Brain microvascular endothelial cell (primary cell): ENCODE measurements around the gene PPM1A.

ENCODE experiments used
- DNase-seq: peaks from one replicate; pipeline ENCODE4 v3.0.0-alpha.2; 2020
- H3K27ac ChIP-seq: fragments of 250-450 bp; sonication (Bioruptor Pico); 2 replicates; pipeline ENCODE4 v1.5.1; 2020; ENCODE audit warnings: mild to moderate bottlenecking, moderate library complexity
- H3K27me3 ChIP-seq: fragments of 250-450 bp; sonication (Bioruptor Pico); replicated peaks from 2 replicates; pipeline ENCODE4 v1.5.1; 2020; ENCODE audit warnings: mild to moderate bottlenecking
- H3K36me3 ChIP-seq: fragments of 250-450 bp; sonication (Bioruptor Pico); replicated peaks from 2 replicates; pipeline ENCODE4 v1.5.1; 2020; ENCODE audit warnings: mild to moderate bottlenecking
- H3K4me3 ChIP-seq: 2 replicates; pipeline ENCODE4 v1.5.1; 2011; ENCODE audit warnings: low read depth, mild to moderate bottlenecking, control low read depth, low read length, moderate library complexity
- CTCF ChIP-seq: IDR thresholded peaks from 2 replicates; pipeline ENCODE4 v1.5.1; 2011; ENCODE audit warnings: low read depth, mild to moderate bottlenecking, moderate library complexity, low read length, control low read depth, inconsistent platforms; ENCODE audit errors: missing control alignments
- in situ Hi-C: cut with HindIII; loops from 2 replicates; pipeline ENCODE4 v1.10.0; 2017; ENCODE audit warnings: low sequenced_read_pairs, low pct_ligation_motif_present

The PPM1A gene

GRCh38 chr14:60303745-60304144 lies 54.7 kb downstream of the PPM1A start:
- Histone ChIP-seq H3K36me3 (no peaks in the 10 kb centered on the region), H3K27ac (no peak overlapping the region), H3K4me3 (no peak overlapping the region), H3K27me3 (no peaks in the 10 kb centered on the region)
- DNase-seq = no peak
- TF ChIP-seq CTCF = no peak
- in situ Hi-C loops = no loop called here

- Histone ChIP-seq H3K27me3 (no peaks in the 10 kb centered on the region), H3K36me3 (no peaks in the 10 kb centered on the region), H3K27ac (no peak overlapping the region), H3K4me3 (no peak overlapping the region)
- no peak for DNase-seq
- TF ChIP-seq CTCF = no peak
- in situ Hi-C loops = no loop called here
Measured at GRCh38 chr14:60304509-60304908, 55.5 kb downstream of the PPM1A start.

- no peaks in the 10 kb centered on the region for H3K36me3 ChIP-seq
Measured at GRCh38 chr14:60309867-60310552, 61.0 kb downstream of the PPM1A start.

GRCh38 chr14:60311417-60311816 lies 62.4 kb downstream of the PPM1A start:
- Histone ChIP-seq H3K27ac (no peak overlapping the region), H3K4me3 (no peak overlapping the region), H3K36me3 (no peaks in the 10 kb centered on the region), H3K27me3 (no peaks in the 10 kb centered on the region)
- in situ Hi-C loops = no loop called here
- DNase-seq = peak; percentile 86
- no peak for TF ChIP-seq CTCF

More at GRCh38 chr14:60309867-60310552, 61.0 kb downstream of the PPM1A start:
- H3K27me3 ChIP-seq = no peaks in the 10 kb centered on the region
- H3K27ac ChIP-seq = no peak overlapping the region
- in situ Hi-C loops = no loop called here
- H3K4me3 ChIP-seq = no peak overlapping the region
- no peak for DNase-seq
- no peak for TF ChIP-seq CTCF

GRCh38 chr14:60313093-60313492 lies 64.1 kb downstream of the PPM1A start:
- DNase-seq = no peak
- no peak for TF ChIP-seq CTCF
- H3K27me3 ChIP-seq = no peaks in the 10 kb centered on the region
- H3K27ac ChIP-seq = no peak overlapping the region
- no peaks in the 10 kb centered on the region for H3K36me3 ChIP-seq
- no peak overlapping the region for H3K4me3 ChIP-seq
- in situ Hi-C loops = no loop called here
